CD14-positive monocyte (primary cell): ENCODE results near the gene IER2. TPM values are rescaled to one million over a fixed set of nuclear protein-coding genes. Genes with fewer than 3 reads are reported as not detected.

Source experiments
- DNase-seq, 3 donors: peaks; one replicate each; pipeline ENCODE4 v3.0.0-alpha.2; 2011 to 2022
- H2AFZ ChIP-seq: 2 replicates; pipeline ENCODE4 v1.6.0; 2012; ENCODE audit warnings: mild to moderate bottlenecking, low read depth, low read length, inconsistent platforms; ENCODE audit not compliant: insufficient read depth, poor library complexity, severe bottlenecking
- H3K27ac ChIP-seq, 2 donors: 1 replicate in 1 of 2; 2 replicates in 1 of 2; pipeline ENCODE4 v1.5.1; 2012 to 2013; ENCODE audit warnings: low read length in 2 of 2, control low read depth in 1 of 2, inconsistent platforms in 1 of 2, low read depth in 1 of 2, mild to moderate bottlenecking in 1 of 2
- H3K27me3 ChIP-seq, 2 donors: one replicate each; pipeline versions ENCODE4 v1.6.0 to v1.6.1; 2011 to 2013; ENCODE audit warnings: low read length in 2 of 2; ENCODE audit not compliant: control insufficient read depth in 2 of 2, insufficient read depth in 2 of 2
- H3K36me3 ChIP-seq, 2 donors: replicated peaks in 1 of 2; 1 replicate in 1 of 2; 2 replicates in 1 of 2; pipeline versions ENCODE4 v1.5.1 to v1.6.1; 2012 to 2013; ENCODE audit warnings: low read length in 2 of 2, control low read depth in 1 of 2, inconsistent platforms in 1 of 2, mild to moderate bottlenecking in 1 of 2; ENCODE audit not compliant: insufficient read depth in 2 of 2, control insufficient read depth in 1 of 2
- H3K4me1 ChIP-seq, 2 donors: 1 replicate in 1 of 2; 2 replicates in 1 of 2; pipeline versions ENCODE4 v1.5.1 to v1.6.1; 2012 to 2013; ENCODE audit warnings: low read length in 2 of 2, control low read depth in 1 of 2, inconsistent platforms in 1 of 2, mild to moderate bottlenecking in 1 of 2, moderate library complexity in 1 of 2; ENCODE audit not compliant: insufficient read depth in 2 of 2, control insufficient read depth in 1 of 2
- H3K4me2 ChIP-seq: replicated peaks from 2 replicates; pipeline ENCODE3; 2012; ENCODE audit warnings: low read length, moderate library complexity, mild to moderate bottlenecking; ENCODE audit not compliant: poor library complexity, severe bottlenecking; ENCODE audit errors: extremely low read depth
- H3K4me3 ChIP-seq, 3 experiments: fragments of 200-600 bp in 1 of 3; sonication (generic) in 1 of 3; replicated peaks in 1 of 3; 1 replicate in 2 of 3; 2 replicates in 1 of 3; pipeline ENCODE4 v1.5.1; 2011 to 2013; ENCODE audit warnings: low read length in 3 of 3, mild to moderate bottlenecking in 3 of 3, control low read depth in 2 of 3, low read depth in 2 of 3, inconsistent platforms in 1 of 3, moderate library complexity in 1 of 3
- H3K79me2 ChIP-seq: 2 replicates; pipeline ENCODE4 v1.6.0; 2012; ENCODE audit warnings: mild to moderate bottlenecking, control low read depth, inconsistent platforms, low read length, moderate library complexity; ENCODE audit not compliant: insufficient read depth
- H3K9ac ChIP-seq: 2 replicates; pipeline ENCODE4 v1.6.0; 2017; ENCODE audit warnings: low read length, mild to moderate bottlenecking; ENCODE audit not compliant: insufficient read depth, poor library complexity, severe bottlenecking
- H3K9me3 ChIP-seq, 2 donors: replicated peaks in 1 of 2; 1 replicate in 1 of 2; 2 replicates in 1 of 2; pipeline versions ENCODE4 v1.5.1 to v1.6.1; 2012 to 2013; ENCODE audit warnings: low read length in 2 of 2, control low read depth in 1 of 2; ENCODE audit not compliant: control insufficient read depth in 1 of 2, insufficient read depth in 1 of 2
- H4K20me1 ChIP-seq: 2 replicates; pipeline ENCODE4 v1.6.0; 2012; ENCODE audit warnings: mild to moderate bottlenecking, low read length, control low read depth, moderate library complexity; ENCODE audit not compliant: insufficient read depth
- H3K27ac Mint-ChIP-seq, 7 donors: one replicate each; pipeline ENCODE4 v1.8.0; 2020; ENCODE audit warnings: mild to moderate bottlenecking in 7 of 7, mixed read lengths in 7 of 7, moderate library complexity in 6 of 7, inconsistent platforms in 2 of 7
- H3K27me3 Mint-ChIP-seq, 3 donors: one replicate each; pipeline ENCODE4 v1.8.0; 2021 to 2022; ENCODE audit warnings: low read depth in 3 of 3, mild to moderate bottlenecking in 3 of 3, mixed read lengths in 3 of 3, moderate library complexity in 3 of 3, inconsistent platforms in 1 of 3
- H3K36me3 Mint-ChIP-seq, 2 donors: one replicate each; pipeline ENCODE4 v1.8.0; 2020; ENCODE audit warnings: mixed read lengths in 2 of 2, inconsistent platforms in 1 of 2, mild to moderate bottlenecking in 1 of 2
- H3K4me1 Mint-ChIP-seq: one replicate; pipeline ENCODE4 v1.8.0; 2020; ENCODE audit warnings: mild to moderate bottlenecking, mixed read lengths
- H3K4me3 Mint-ChIP-seq, 2 donors: one replicate each; pipeline ENCODE4 v1.8.0; 2020; ENCODE audit warnings: mild to moderate bottlenecking in 2 of 2, mixed read lengths in 2 of 2, moderate library complexity in 1 of 2
- H3K9me3 Mint-ChIP-seq, 7 donors: one replicate each; pipeline ENCODE4 v1.8.0; 2020 to 2022; ENCODE audit warnings: mixed read lengths in 7 of 7, mild to moderate bottlenecking in 6 of 7, moderate library complexity in 6 of 7, inconsistent platforms in 2 of 7
- CTCF ChIP-seq: fragments of 200-600 bp; IDR thresholded peaks from one replicate; pipeline ENCODE4 v1.8.0; 2022; ENCODE audit warnings: antibody characterized with exemption, mild to moderate bottlenecking
- WGBS: methylation state at CpG from one replicate; pipeline ENCODE4 v1.1.5; 2013; ENCODE audit warnings: missing lambda C conversion rate; ENCODE audit not compliant: insufficient coverage; 5-methylcytosine and 5-hydroxymethylcytosine counted together
- intact Hi-C, 2 donors: fragments of 100-400 bp; cut with micrococcal nuclease; formaldehyde crosslinking; loops; one replicate each; pipeline versions ENCODE4 v1.15.0 to v1.15.1; 2023
- polyA plus RNA-seq, 3 donors: library from polyadenylated mRNA; depleted of rRNA in 1 of 3; unstranded in 2 of 3; stranded (reverse) in 1 of 3; fragments of 300-500 nt in 2 of 3; fragments of >200 nt in 1 of 3; fragmentation: Illumina TruSeq in 2 of 3; gene quantifications; 1 replicate in 2 of 3; 2 replicates in 1 of 3; pipeline ENCODE4 v1.2.3, GENCODE V29; 2012 to 2021

The IER2 gene
- polyA plus RNA-seq, 3 donors = 355 to 804 (median 601) TPM

GRCh38 chr19:13139633-13140311 lies 10.4 kb upstream of the IER2 start:
- H3K4me2 ChIP-seq = no peak overlapping the region

More at GRCh38 chr19:13139633-13140311, 10.4 kb upstream of the IER2 start:
- peaks cover 56 to 72% of the 10 kb centered on the region in 2 donors for H3K36me3 ChIP-seq
- no peaks in the 10 kb centered on the region for H3K9me3 ChIP-seq
- peaks cover 8 to 19% of the 10 kb centered on the region in 2 donors for H3K4me1 ChIP-seq
- Mint-ChIP-seq H3K4me1 (peaks cover 17% of the 10 kb centered on the region), H3K27me3 (no peaks in the 10 kb centered on the region), H3K9me3 (peaks cover 0 to 2% (median 0%) of the 10 kb centered on the region in 7 donors), H3K36me3 (peaks cover 48 to 81% of the 10 kb centered on the region in 2 donors), H3K4me3 (no peak overlapping the region), H3K27ac (peak overlapping the region in 6 of 7 donors; percentile 25 to 64 (median 40))
- no peak overlapping the region for H3K27ac ChIP-seq
- WGBS = 100% methylated on average over 4 of the region's 11 CpGs
- peaks cover 47% of the 10 kb centered on the region for H4K20me1 ChIP-seq
- H3K27me3 ChIP-seq = no peaks in the 10 kb centered on the region
- no peak overlapping the region for H3K4me3 ChIP-seq
- TF ChIP-seq CTCF = no peak
- intact Hi-C loops = no loop called here
- peaks cover 23% of the 10 kb centered on the region for H3K79me2 ChIP-seq
- no peak for DNase-seq
- H3K9ac ChIP-seq = no peak overlapping the region
- no peak overlapping the region for H2AFZ ChIP-seq
